Coronary artery (tissue), 2 donors: ENCODE measurements around the gene POPDC3.
"Not testable (repeated sequence)": the region's sequence is repeated elsewhere in the genome, so short reads cannot be mapped to it uniquely, and the experiment has no call there.

Experiments
- DNase-seq: peaks from one replicate; pipeline ENCODE4 v3.0.0-alpha.2; 2017; ENCODE audit warnings: low spot score
- H3K27ac ChIP-seq, 2 donors: fragments of 200-600 bp; sonication (generic); one replicate each; pipeline ENCODE4 v1.5.1; 2016 to 2019
- H3K4me3 ChIP-seq: fragments of 200-600 bp; sonication (generic); 2 replicates; pipeline ENCODE4 v1.5.1; 2016; ENCODE audit warnings: mild to moderate bottlenecking, moderate library complexity
- CTCF ChIP-seq: fragments of 200-600 bp; sonication (generic); IDR thresholded peaks from one replicate; pipeline ENCODE4 v1.5.1; 2019; ENCODE audit warnings: antibody characterized with exemption

POPDC3 gene

GRCh38 chr6:105179244-105180065 lies at the start of gene POPDC3:
POPDC3 (minus strand) TSS chr6:105180014; CDS start chr6:105161909, 18,105 bp downstream.
- Histone ChIP-seq H3K27ac (no peak within 1 kb of the TSS), H3K4me3 (peak within 1 kb of the TSS; percentile 71)
- DNase-seq: no peak
- no peak for TF ChIP-seq CTCF

GRCh38 chr6:105227295-105227767 lies 47.5 kb upstream of the POPDC3 start:
- Histone ChIP-seq H3K27ac (no peak overlapping the region), H3K4me3 (no peak overlapping the region)
- no peak for TF ChIP-seq CTCF
- no peak for DNase-seq

GRCh38 chr6:105226598-105227294 lies 46.9 kb upstream of the POPDC3 start:
- H3K4me3 ChIP-seq: no peak overlapping the region
- DNase-seq: no peak
- TF ChIP-seq CTCF: no peak
- no peak overlapping the region for H3K27ac ChIP-seq

GRCh38 chr6:105223242-105223641 lies 43.4 kb upstream of the POPDC3 start:
- no peak for TF ChIP-seq CTCF
- Histone ChIP-seq H3K27ac (no peak overlapping the region), H3K4me3 (no peak overlapping the region)
- no peak for DNase-seq

- H3K4me3 ChIP-seq, DNase-seq, H3K27ac ChIP-seq: not testable (repeated sequence)
These were observed 41.4 kb upstream of the POPDC3 start for GRCh38 chr6:105221219-105221618.

- TF ChIP-seq CTCF: no peak
- H3K4me3 ChIP-seq: no peak overlapping the region
- DNase-seq: no peak
- H3K27ac ChIP-seq: no peak overlapping the region
These were observed 40.4 kb upstream of the POPDC3 start for GRCh38 chr6:105220186-105220585.

- not testable (repeated sequence) for H3K4me3 ChIP-seq, DNase-seq, H3K27ac ChIP-seq
These were observed 39.4 kb upstream of the POPDC3 start for GRCh38 chr6:105219218-105219617.

- DNase-seq: no peak
- H3K4me3 ChIP-seq: no peak overlapping the region
- H3K27ac ChIP-seq: no peak overlapping the region
- no peak for TF ChIP-seq CTCF
These were observed 35.7 kb upstream of the POPDC3 start for GRCh38 chr6:105215506-105215905.
